AG09319 (cell line): ENCODE results near the gene KDM4E.

ENCODE experiments used
- DNase-seq: peaks from one replicate; pipeline ENCODE4 v3.0.0-alpha.2; 2010; ENCODE audit warnings: low read depth; ENCODE audit errors: extremely low read depth
- TF ChIP-seq, protein P1 (sequence below): IDR thresholded peaks from 2 replicates; pipeline ENCODE4 v1.5.1; 2011; ENCODE audit warnings: low read depth, mild to moderate bottlenecking, inconsistent platforms, low read length, moderate library complexity

The KDM4E gene

GRCh38 chr11:95076416-95076815, 51.4 kb downstream of the KDM4E start:
- TF ChIP-seq, protein P1, sequence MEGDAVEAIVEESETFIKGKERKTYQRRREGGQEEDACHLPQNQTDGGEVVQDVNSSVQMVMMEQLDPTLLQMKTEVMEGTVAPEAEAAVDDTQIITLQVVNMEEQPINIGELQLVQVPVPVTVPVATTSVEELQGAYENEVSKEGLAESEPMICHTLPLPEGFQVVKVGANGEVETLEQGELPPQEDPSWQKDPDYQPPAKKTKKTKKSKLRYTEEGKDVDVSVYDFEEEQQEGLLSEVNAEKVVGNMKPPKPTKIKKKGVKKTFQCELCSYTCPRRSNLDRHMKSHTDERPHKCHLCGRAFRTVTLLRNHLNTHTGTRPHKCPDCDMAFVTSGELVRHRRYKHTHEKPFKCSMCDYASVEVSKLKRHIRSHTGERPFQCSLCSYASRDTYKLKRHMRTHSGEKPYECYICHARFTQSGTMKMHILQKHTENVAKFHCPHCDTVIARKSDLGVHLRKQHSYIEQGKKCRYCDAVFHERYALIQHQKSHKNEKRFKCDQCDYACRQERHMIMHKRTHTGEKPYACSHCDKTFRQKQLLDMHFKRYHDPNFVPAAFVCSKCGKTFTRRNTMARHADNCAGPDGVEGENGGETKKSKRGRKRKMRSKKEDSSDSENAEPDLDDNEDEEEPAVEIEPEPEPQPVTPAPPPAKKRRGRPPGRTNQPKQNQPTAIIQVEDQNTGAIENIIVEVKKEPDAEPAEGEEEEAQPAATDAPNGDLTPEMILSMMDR, result no peak
- DNase-seq, result peak; percentile 61

GRCh38 chr11:95076981-95077380, 51.9 kb downstream of the KDM4E start:
- TF ChIP-seq, protein P1, result no peak
- no peak for DNase-seq
